GM12878 (cell line): ENCODE results near the gene SORCS1. TPM values are rescaled to one million over a fixed set of nuclear protein-coding genes. Genes with fewer than 3 reads are reported as not detected.

Experiments used
- ATF7 ChIP-seq: fragments of 450-650 bp; IDR thresholded peaks from 2 replicates; pipeline ENCODE4 v1.6.1; 2016; ENCODE audit warnings: low read depth, mild to moderate bottlenecking
- HDGF ChIP-seq: fragments of 450-650 bp; IDR thresholded peaks from 2 replicates; pipeline ENCODE4 v1.6.1; 2016; ENCODE audit warnings: antibody characterized with exemption
- IRF3 ChIP-seq: fragments of 450-650 bp; IDR thresholded peaks from 2 replicates; pipeline ENCODE4 v1.6.1; 2014; ENCODE audit warnings: mild to moderate bottlenecking
- RBBP5 ChIP-seq: fragments of 200-600 bp; sonication (generic); conservative IDR thresholded peaks from 2 replicates; pipeline ENCODE4 v1.6.1; 2016
- SMAD1 ChIP-seq: fragments of 450-650 bp; IDR thresholded peaks from 2 replicates; pipeline ENCODE4 v1.6.1; 2018; ENCODE audit warnings: mild to moderate bottlenecking, low read depth; ENCODE audit not compliant: partially characterized antibody
- USF1 ChIP-seq: IDR thresholded peaks from 2 replicates; pipeline ENCODE4 v1.6.1; 2011; ENCODE audit warnings: borderline replicate concordance, low read depth, mild to moderate bottlenecking, moderate library complexity, mixed read lengths, low read length; ENCODE audit not compliant: insufficient read depth; ENCODE audit errors: extremely low read length
- polyA plus RNA-seq, 11 experiments: library from polyadenylated mRNA; depleted of rRNA in 4 of 11; unstranded in 6 of 11; stranded (reverse) in 5 of 11; fragments of >200 nt; fragmentation: Nextera tagmentation in 4 of 11; fragmentation: Illumina TruSeq in 1 of 11; extraction: Ambion mirVana in 4 of 11; extraction: Trizol in 1 of 11; gene quantifications; 1 replicate in 1 of 11; 2 replicates in 10 of 11; pipeline versions ENCODE4 v1.2.1 to v1.2.3, GENCODE V29; 2011 to 2016; ENCODE audit warnings: inconsistent platforms in 2 of 11, missing spikeins in 2 of 11, low read depth in 1 of 11
- total RNA-seq, 4 experiments: library from RNA; depleted of rRNA in 3 of 4; stranded (reverse); fragments of >200 nt in 3 of 4; fragmentation: Illumina TruSeq in 1 of 4; extraction: Trizol in 1 of 4; gene quantifications; 2 replicates each; pipeline versions ENCODE4 v1.2.1 to v1.2.3, GENCODE V29; 2013 to 2021
- TF ChIP-seq, protein P1 (sequence below): fragments of 450-650 bp; IDR thresholded peaks from 2 replicates; pipeline ENCODE4 v1.6.1; 2017; ENCODE audit warnings: antibody characterized with exemption, mild to moderate bottlenecking, moderate library complexity

Gene SORCS1
- total and polyA plus RNA-seq, 10 of the 15 experiments (the other 5 are each of a cell fraction or from before 2014, with no cell fraction given) = 0.02 to 9.6 (median 0.06) TPM; not detected in 3

GRCh38 chr10:106636766-106637491 is 527.6 kb downstream of the SORCS1 start (continued):
- TF ChIP-seq USF1 (no peak), SMAD1 (no peak), HDGF (no peak), IRF3 (no peak), ATF7 (no peak), RBBP5 (no peak)
- TF ChIP-seq, protein P1, sequence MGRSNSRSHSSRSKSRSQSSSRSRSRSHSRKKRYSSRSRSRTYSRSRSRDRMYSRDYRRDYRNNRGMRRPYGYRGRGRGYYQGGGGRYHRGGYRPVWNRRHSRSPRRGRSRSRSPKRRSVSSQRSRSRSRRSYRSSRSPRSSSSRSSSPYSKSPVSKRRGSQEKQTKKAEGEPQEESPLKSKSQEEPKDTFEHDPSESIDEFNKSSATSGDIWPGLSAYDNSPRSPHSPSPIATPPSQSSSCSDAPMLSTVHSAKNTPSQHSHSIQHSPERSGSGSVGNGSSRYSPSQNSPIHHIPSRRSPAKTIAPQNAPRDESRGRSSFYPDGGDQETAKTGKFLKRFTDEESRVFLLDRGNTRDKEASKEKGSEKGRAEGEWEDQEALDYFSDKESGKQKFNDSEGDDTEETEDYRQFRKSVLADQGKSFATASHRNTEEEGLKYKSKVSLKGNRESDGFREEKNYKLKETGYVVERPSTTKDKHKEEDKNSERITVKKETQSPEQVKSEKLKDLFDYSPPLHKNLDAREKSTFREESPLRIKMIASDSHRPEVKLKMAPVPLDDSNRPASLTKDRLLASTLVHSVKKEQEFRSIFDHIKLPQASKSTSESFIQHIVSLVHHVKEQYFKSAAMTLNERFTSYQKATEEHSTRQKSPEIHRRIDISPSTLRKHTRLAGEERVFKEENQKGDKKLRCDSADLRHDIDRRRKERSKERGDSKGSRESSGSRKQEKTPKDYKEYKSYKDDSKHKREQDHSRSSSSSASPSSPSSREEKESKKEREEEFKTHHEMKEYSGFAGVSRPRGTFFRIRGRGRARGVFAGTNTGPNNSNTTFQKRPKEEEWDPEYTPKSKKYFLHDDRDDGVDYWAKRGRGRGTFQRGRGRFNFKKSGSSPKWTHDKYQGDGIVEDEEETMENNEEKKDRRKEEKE = no peak
